ENCODE data around the gene BAHD1.

DNA sequence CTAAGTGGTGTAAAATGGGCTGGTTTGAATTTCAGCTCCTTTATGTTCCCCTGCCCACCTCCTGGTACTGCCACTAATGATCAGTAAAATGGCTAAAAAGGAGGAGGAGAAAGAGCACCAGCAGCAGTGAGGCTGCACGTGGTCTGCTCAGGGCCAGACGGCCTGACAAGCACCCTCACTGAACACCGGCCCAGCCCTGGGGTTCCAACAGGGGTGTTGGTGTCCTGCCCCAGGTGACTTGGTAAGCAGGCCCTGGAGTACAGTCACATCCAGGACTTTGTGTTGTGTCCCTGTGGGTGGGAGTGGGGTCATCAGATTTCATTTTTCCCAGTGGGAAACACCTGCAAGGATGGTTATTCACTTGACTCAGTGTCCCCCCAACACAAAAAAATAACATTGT, 5.4 kb downstream of the BAHD1 start:
- TF ChIP-seq, protein P1, sequence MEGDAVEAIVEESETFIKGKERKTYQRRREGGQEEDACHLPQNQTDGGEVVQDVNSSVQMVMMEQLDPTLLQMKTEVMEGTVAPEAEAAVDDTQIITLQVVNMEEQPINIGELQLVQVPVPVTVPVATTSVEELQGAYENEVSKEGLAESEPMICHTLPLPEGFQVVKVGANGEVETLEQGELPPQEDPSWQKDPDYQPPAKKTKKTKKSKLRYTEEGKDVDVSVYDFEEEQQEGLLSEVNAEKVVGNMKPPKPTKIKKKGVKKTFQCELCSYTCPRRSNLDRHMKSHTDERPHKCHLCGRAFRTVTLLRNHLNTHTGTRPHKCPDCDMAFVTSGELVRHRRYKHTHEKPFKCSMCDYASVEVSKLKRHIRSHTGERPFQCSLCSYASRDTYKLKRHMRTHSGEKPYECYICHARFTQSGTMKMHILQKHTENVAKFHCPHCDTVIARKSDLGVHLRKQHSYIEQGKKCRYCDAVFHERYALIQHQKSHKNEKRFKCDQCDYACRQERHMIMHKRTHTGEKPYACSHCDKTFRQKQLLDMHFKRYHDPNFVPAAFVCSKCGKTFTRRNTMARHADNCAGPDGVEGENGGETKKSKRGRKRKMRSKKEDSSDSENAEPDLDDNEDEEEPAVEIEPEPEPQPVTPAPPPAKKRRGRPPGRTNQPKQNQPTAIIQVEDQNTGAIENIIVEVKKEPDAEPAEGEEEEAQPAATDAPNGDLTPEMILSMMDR (IDR thresholded peaks at IDR 0.05) = no peak
- no peak for TF ChIP-seq POLR2A (IDR thresholded peaks at IDR 0.05)

Data from adrenal gland (tissue), 5 donors.